IMR-90 (cell line): ENCODE measurements around the gene TEC. TPM values are rescaled to one million over a fixed set of nuclear protein-coding genes. Genes with fewer than 3 reads are reported as not detected.

Source experiments
- ATAC-seq: fragments of 200-7000 bp; cut with Tn5 transposase; 2 replicates; pipeline ENCODE4 v1.9.1; 2020; ENCODE audit warnings: low read depth, mild to moderate bottlenecking, moderate library complexity
- BruUV-seq: library from RNA; stranded (reverse); fragments of 400-500 nt; replicated peaks from 2 replicates; lab custom pipeline; 2021; lab: Mats Ljungman, UMichigan
- CTCF ChIA-PET: fragments of 300-600 bp; formaldehyde crosslinking; extraction: SDS; loops from one replicate; lab custom pipeline; 2021; ENCODE audit warnings: antibody characterized with exemption; lab: Yijun Ruan, JAX
- POLR2A ChIA-PET: fragments of 300-600 bp; sonication (Branson Sonifier 250); formaldehyde crosslinking; loops from one replicate; lab custom pipeline; 2022; ENCODE audit warnings: antibody characterized with exemption; ENCODE audit not compliant: unreplicated experiment; lab: Charles Lee
- DNase-seq: peaks from one replicate; pipeline ENCODE4 v3.0.0; 2013
- H2AFZ ChIP-seq: replicated peaks from 2 replicates; pipeline ENCODE3; 2013; ENCODE audit warnings: low read length, mild to moderate bottlenecking; ENCODE audit not compliant: poor library complexity
- H2AK5ac ChIP-seq: 2 replicates; pipeline ENCODE4 v1.6.1; 2013; ENCODE audit warnings: low read depth, low read length, inconsistent platforms
- H2AK9ac ChIP-seq: replicated peaks from 2 replicates; pipeline ENCODE3; 2013; ENCODE audit warnings: mild to moderate bottlenecking, low read depth, low read length, moderate library complexity; ENCODE audit not compliant: poor library complexity
- H2BK120ac ChIP-seq: 2 replicates; pipeline ENCODE4 v1.6.1; 2013; ENCODE audit warnings: low read depth, low read length, inconsistent platforms
- H2BK15ac ChIP-seq: 3 replicates; pipeline ENCODE4 v1.6.1; 2013; ENCODE audit warnings: low read depth, low read length, inconsistent platforms
- H2BK20ac ChIP-seq: 2 replicates; pipeline ENCODE4 v1.6.1; 2013; ENCODE audit warnings: low read depth, mild to moderate bottlenecking, inconsistent platforms, low read length, moderate library complexity
- H2BK5ac ChIP-seq: 2 replicates; pipeline ENCODE4 v1.6.1; 2013; ENCODE audit warnings: mild to moderate bottlenecking, low read depth, low read length, inconsistent platforms; ENCODE audit not compliant: poor library complexity, severe bottlenecking
- H3K14ac ChIP-seq: replicated peaks from 2 replicates; pipeline ENCODE4 v1.6.1; 2013; ENCODE audit warnings: low read depth, low read length, inconsistent platforms
- H3K18ac ChIP-seq: 2 replicates; pipeline ENCODE4 v1.6.1; 2013; ENCODE audit warnings: low read depth, low read length, control low read depth
- H3K23ac ChIP-seq: 2 replicates; pipeline ENCODE4 v1.6.1; 2013; ENCODE audit warnings: low read depth, low read length, inconsistent platforms
- H3K27ac ChIP-seq: 2 replicates; pipeline ENCODE4 v1.5.1; 2013; ENCODE audit warnings: mild to moderate bottlenecking, control low read depth, low read length; ENCODE audit not compliant: insufficient read depth
- H3K27me3 ChIP-seq: 2 replicates; pipeline ENCODE4 v1.6.1; 2013; ENCODE audit warnings: low read length; ENCODE audit not compliant: control insufficient read depth, insufficient read depth
- H3K36me3 ChIP-seq: 2 replicates; pipeline ENCODE4 v1.6.1; 2013; ENCODE audit warnings: low read length, mixed read lengths; ENCODE audit not compliant: control insufficient read depth, insufficient read depth
- H3K4ac ChIP-seq: 2 replicates; pipeline ENCODE4 v1.6.1; 2013; ENCODE audit warnings: low read depth, low read length, inconsistent platforms
- H3K4me1 ChIP-seq: 2 replicates; pipeline ENCODE4 v1.6.1; 2013; ENCODE audit warnings: low read length, mixed read lengths; ENCODE audit not compliant: control insufficient read depth, insufficient read depth
- H3K4me2 ChIP-seq: 2 replicates; pipeline ENCODE4 v1.6.1; 2013; ENCODE audit warnings: low read depth, mild to moderate bottlenecking, control low read depth, low read length, moderate library complexity
- H3K4me3 ChIP-seq: 2 replicates; pipeline ENCODE4 v1.5.1; 2013; ENCODE audit warnings: low read depth, mild to moderate bottlenecking, control low read depth, low read length, moderate library complexity; ENCODE audit not compliant: insufficient read depth
- H3K56ac ChIP-seq: 2 replicates; pipeline ENCODE4 v1.6.1; 2013; ENCODE audit warnings: low read length, inconsistent platforms; ENCODE audit not compliant: insufficient read depth; ENCODE audit errors: extremely low read depth
- H3K79me1 ChIP-seq, 2 experiments: 2 replicates each; pipeline ENCODE4 v1.6.1; 2013; ENCODE audit warnings: low read length in 2 of 2, inconsistent platforms in 1 of 2, low read depth in 1 of 2
- H3K9ac ChIP-seq: 2 replicates; pipeline ENCODE4 v1.6.1; 2013; ENCODE audit warnings: low read depth, low read length, control low read depth
- H3K9me1 ChIP-seq: 2 replicates; pipeline ENCODE4 v1.6.1; 2013; ENCODE audit warnings: low read length, inconsistent platforms; ENCODE audit not compliant: insufficient read depth
- H3K9me3 ChIP-seq: 2 replicates; pipeline ENCODE4 v1.6.1; 2013; ENCODE audit warnings: low read length; ENCODE audit not compliant: control insufficient read depth, insufficient read depth
- H4K20me1 ChIP-seq: 2 replicates; pipeline ENCODE4 v1.6.1; 2013; ENCODE audit warnings: low read length, inconsistent platforms; ENCODE audit not compliant: insufficient read depth
- H4K5ac ChIP-seq: 2 replicates; pipeline ENCODE4 v1.6.1; 2013; ENCODE audit warnings: mild to moderate bottlenecking, low read depth, low read length, control low read depth
- H4K8ac ChIP-seq, 2 experiments: 2 replicates each; pipeline ENCODE4 v1.6.1; 2013; ENCODE audit warnings: low read depth in 2 of 2, low read length in 2 of 2, control low read depth in 1 of 2, inconsistent platforms in 1 of 2
- H4K91ac ChIP-seq: 2 replicates; pipeline ENCODE4 v1.6.1; 2013; ENCODE audit warnings: low read depth, low read length, inconsistent platforms; ENCODE audit not compliant: insufficient read depth
- BHLHE40 ChIP-seq: fragments of 150-350 bp; IDR thresholded peaks from 2 replicates; pipeline ENCODE4 v1.6.1; 2016; ENCODE audit warnings: mild to moderate bottlenecking, low read depth, low read length
- CHD1 ChIP-seq: IDR thresholded peaks from 2 replicates; pipeline ENCODE4 v1.6.1; 2012; ENCODE audit warnings: low read depth, low read length, improper control_type of control experiment
- FOS ChIP-seq: fragments of 150-350 bp; IDR thresholded peaks from 2 replicates; pipeline ENCODE4 v1.6.1; 2016; ENCODE audit warnings: low read depth, low read length
- MAFK ChIP-seq: IDR thresholded peaks from 2 replicates; pipeline ENCODE4 v1.6.1; 2012; ENCODE audit warnings: low read depth, low read length, improper control_type of control experiment
- MAZ ChIP-seq: IDR thresholded peaks from 2 replicates; pipeline ENCODE4 v1.6.1; 2012; ENCODE audit warnings: low read depth, mild to moderate bottlenecking, low read length, improper control_type of control experiment, moderate library complexity, borderline replicate concordance
- NFE2L2 ChIP-seq: fragments of 150-350 bp; IDR thresholded peaks from 2 replicates; pipeline ENCODE4 v1.6.1; 2016; ENCODE audit warnings: low read depth, mild to moderate bottlenecking, low read length
- RFX5 ChIP-seq: IDR thresholded peaks from 2 replicates; pipeline ENCODE4 v1.8.0; 2012; ENCODE audit warnings: low read depth, mild to moderate bottlenecking, low read length, moderate library complexity
- WGBS, 2 experiments: methylation state at CpG; one replicate each; pipeline versions ENCODE4 v1.1.5 to v1.1.7; 2013; ENCODE audit warnings: missing lambda C conversion rate in 2 of 2; ENCODE audit not compliant: insufficient read length in 1 of 2; ENCODE audit errors: extremely low coverage in 2 of 2; 5-methylcytosine and 5-hydroxymethylcytosine counted together
- dilution Hi-C: fragments of 300-500 bp; cut with HindIII; formaldehyde crosslinking; loops from one replicate; pipeline ENCODE4 v1.14.3; 2018; ENCODE audit warnings: low sequenced_read_pairs; ENCODE audit not compliant: unreplicated experiment
- in situ Hi-C: fragments of 300-500 bp; cut with MboI; formaldehyde crosslinking; loops from 3 replicates; pipeline ENCODE4 v1.14.3; 2019; ENCODE audit warnings: low sequenced_read_pairs, inconsistent platforms, mixed read lengths
- intact Hi-C: fragments of 100-400 bp; cut with micrococcal nuclease; formaldehyde crosslinking; loops from 2 replicates; pipeline ENCODE4 v1.10.0; 2022
- polyA plus RNA-seq, 3 experiments: library from polyadenylated mRNA; depleted of rRNA; stranded (reverse); fragments of >200 nt; gene quantifications; 2 replicates each; pipeline ENCODE4 v1.2.3, GENCODE V29; 2012; ENCODE audit warnings: low replicate concordance in 1 of 3
- total RNA-seq: library from RNA; depleted of rRNA; stranded (reverse); fragments of >200 nt; gene quantifications from 2 replicates; pipeline ENCODE4 v1.2.3, GENCODE V29; 2012

Gene TEC
- total and polyA plus RNA-seq, 2 of the 4 experiments (the other 2 are of a cell fraction): 0.39 to 0.54 TPM

GRCh38 chr4:48271626-48272025 lies 2.0 kb upstream of the TEC start:
- H4K5ac ChIP-seq: no peak overlapping the region
- intact Hi-C loops: loop anchor here (5.0 kb wide), 1 partner anchor 144 kb away; no protein-coding TSS in a partner anchor
- no peaks in the 10 kb centered on the region for H3K4me1 ChIP-seq
- no peak overlapping the region for H4K8ac ChIP-seq
- DNase-seq: no peak
- dilution Hi-C loops: no loop called here
- H3K4me2 ChIP-seq: no peak overlapping the region
- H4K91ac ChIP-seq: no peak overlapping the region
- H3K56ac ChIP-seq: no peak overlapping the region
- H3K79me1 ChIP-seq: no peaks in the 10 kb centered on the region
- H3K27me3 ChIP-seq: peaks cover 2% of the 10 kb centered on the region; the same call in 1 of the 2 replicates
- no peak for ATAC-seq
- no peaks in the 10 kb centered on the region for H3K9me3 ChIP-seq
- H3K18ac ChIP-seq: no peak overlapping the region
- H3K27ac ChIP-seq: no peak overlapping the region
- TF ChIP-seq MAZ (no peak), RFX5 (no peak), NFE2L2 (no peak), FOS (no peak), CHD1 (no peak), MAFK (no peak), BHLHE40 (no peak)
- no peak overlapping the region for H2AK9ac ChIP-seq
- H2BK20ac ChIP-seq: no peak overlapping the region
- H2BK120ac ChIP-seq: no peak overlapping the region
- no CpG with 5 or more reads among the region's 11 CpGs for WGBS, 2 experiments
- no peak overlapping the region for H3K4me3 ChIP-seq
- H3K14ac ChIP-seq: no peak overlapping the region
- in situ Hi-C loops: no loop called here
- ChIA-PET CTCF (no interaction called here), POLR2A (no interaction called here)
- no peak overlapping the region for H3K9ac ChIP-seq
- H2BK15ac ChIP-seq: no peak overlapping the region
- no peaks in the 10 kb centered on the region for H4K20me1 ChIP-seq
- no peaks in the 10 kb centered on the region for H3K9me1 ChIP-seq
- H2AK5ac ChIP-seq: no peak overlapping the region
- H3K4ac ChIP-seq: no peak overlapping the region
- H2BK5ac ChIP-seq: no peak overlapping the region
- H3K23ac ChIP-seq: no peak overlapping the region
- no TSS peak for BruUV-seq
- no peaks in the 10 kb centered on the region for H3K36me3 ChIP-seq
- no peak overlapping the region for H2AFZ ChIP-seq
